ENCODE results near the gene ADAMTSL3. TPM values are rescaled to one million over a fixed set of nuclear protein-coding genes. Genes with fewer than 3 reads are reported as not detected.

Gene ADAMTSL3
- total and polyA plus RNA-seq, 8 donors = 0.54 to 19.2 (median 6.1) TPM

GRCh38 chr15:83848315-83849050 is 194.6 kb downstream of the ADAMTSL3 start:
- peak overlapping the region in 1 of 4 donors; percentile 12 for H3K27ac ChIP-seq
- H3K4me1 ChIP-seq = no peaks in the 10 kb centered on the region
- no peak for DNase-seq
- no peaks in the 10 kb centered on the region for H3K36me3 ChIP-seq
- H3K27me3 ChIP-seq = no peaks in the 10 kb centered on the region
- peak in 3 of 4 donors; percentile 38 to 64 (median 62) for ATAC-seq
- FAIRE-seq = no peak
- TF ChIP-seq CTCF (IDR thresholded peaks at IDR 0.05) = no peak
- intact Hi-C loops (cut with DNase I) = no loop called here
- whole genome bisulfite sequencing, 2 donors = 78 to 89% methylated on average over 2 of the region's 2 CpGs
- H3K4me3 ChIP-seq = no peak overlapping the region
- H3K9me3 ChIP-seq = no peaks in the 10 kb centered on the region

GRCh38 chr15:83850015-83850414 is 196.1 kb downstream of the ADAMTSL3 start:
- no peak for FAIRE-seq
- ATAC-seq = no peak
- no peak for TF ChIP-seq CTCF (IDR thresholded peaks at IDR 0.05)
- Histone ChIP-seq H3K27ac (no peak overlapping the region), H3K27me3 (no peaks in the 10 kb centered on the region), H3K4me3 (no peak overlapping the region), H3K4me1 (peaks cover 0 to 8% (median 6%) of the 10 kb centered on the region in 3 donors), H3K36me3 (no peaks in the 10 kb centered on the region), H3K9me3 (no peaks in the 10 kb centered on the region)
- 85 to 95% methylated on average over 5 of the region's 5 CpGs for WGBS, 2 donors
- DNase-seq = no peak
- intact Hi-C loops (cut with DNase I) = no loop called here

- H3K27me3 ChIP-seq = no peaks in the 10 kb centered on the region
- no peaks in the 10 kb centered on the region for H3K9me3 ChIP-seq
- peaks cover 0 to 14% (median 13%) of the 10 kb centered on the region in 3 donors for H3K4me1 ChIP-seq
- TF ChIP-seq CTCF (IDR thresholded peaks at IDR 0.05) = no peak
- DNase-seq (no peak), ATAC-seq (no peak), FAIRE-seq (peak; percentile 29)
- 81 to 83% methylated on average over 8 of the region's 8 CpGs for WGBS, 2 donors
- intact Hi-C loops (cut with DNase I) = no loop called here
- no peak overlapping the region for H3K27ac ChIP-seq
- no peak overlapping the region for H3K4me3 ChIP-seq
- no peaks in the 10 kb centered on the region for H3K36me3 ChIP-seq
Observed at GRCh38 chr15:83850501-83851245, 196.8 kb downstream of the ADAMTSL3 start.

GRCh38 chr15:83853232-83853631 is 199.3 kb downstream of the ADAMTSL3 start:
- H3K4me3 ChIP-seq = no peak overlapping the region
- ATAC-seq (no peak), FAIRE-seq (no peak), DNase-seq (no peak)
- H3K27me3 ChIP-seq = no peaks in the 10 kb centered on the region
- no peak for TF ChIP-seq CTCF (IDR thresholded peaks at IDR 0.05)
- intact Hi-C loops (cut with DNase I) = no loop called here
- no peaks in the 10 kb centered on the region for H3K36me3 ChIP-seq
- WGBS, 2 donors = 92 to 98% methylated on average over 1 of the region's 1 CpG
- H3K27ac ChIP-seq = no peak overlapping the region
- H3K4me1 ChIP-seq = peaks cover 0 to 17% (median 17%) of the 10 kb centered on the region in 3 donors
- H3K9me3 ChIP-seq = no peaks in the 10 kb centered on the region
